Spleen (tissue), 11 donors: Measurements from ENCODE around the gene EPC2. TPM values are rescaled to one million over a fixed set of nuclear protein-coding genes. Genes with fewer than 3 reads are reported as not detected.

Experiments used
- DNase-seq: peaks from one replicate; pipeline ENCODE4 v3.0.0-alpha.2; 2020
- H3K27ac ChIP-seq, 8 donors: fragments of 200-600 bp; sonication (generic) in 7 of 8; 1 replicate in 4 of 8; 2 replicates in 4 of 8; pipeline versions ENCODE4 v1.5.0 to v1.8.0; 2016 to 2021; ENCODE audit warnings: inconsistent platforms in 4 of 8, mild to moderate bottlenecking in 4 of 8, moderate library complexity in 1 of 8
- H3K27me3 ChIP-seq, 7 donors: fragments of 200-600 bp; sonication (generic) in 6 of 7; replicated peaks in 1 of 7; 1 replicate in 4 of 7; 2 replicates in 3 of 7; pipeline versions ENCODE4 v1.5.0 to v1.8.0; 2016 to 2021; ENCODE audit warnings: inconsistent platforms in 3 of 7, mild to moderate bottlenecking in 1 of 7
- H3K36me3 ChIP-seq, 6 donors: fragments of 200-600 bp; sonication (generic) in 5 of 6; 1 replicate in 4 of 6; 2 replicates in 2 of 6; pipeline versions ENCODE4 v1.5.0 to v1.8.0; 2016 to 2021; ENCODE audit warnings: inconsistent platforms in 2 of 6
- H3K4me1 ChIP-seq, 6 donors: fragments of 200-600 bp; sonication (generic) in 5 of 6; 1 replicate in 3 of 6; 2 replicates in 3 of 6; pipeline versions ENCODE4 v1.5.0 to v1.8.0; 2016 to 2021; ENCODE audit warnings: inconsistent platforms in 3 of 6
- H3K4me3 ChIP-seq, 8 donors: fragments of 200-600 bp; sonication (generic) in 7 of 8; 1 replicate in 4 of 8; 2 replicates in 4 of 8; pipeline versions ENCODE4 v1.5.0 to v1.8.0; 2016 to 2021; ENCODE audit warnings: inconsistent platforms in 4 of 8, mild to moderate bottlenecking in 4 of 8, moderate library complexity in 2 of 8
- H3K9me3 ChIP-seq, 8 donors: fragments of 200-600 bp; sonication (generic) in 7 of 8; 1 replicate in 4 of 8; 2 replicates in 4 of 8; pipeline versions ENCODE4 v1.5.0 to v1.8.0; 2016 to 2021; ENCODE audit warnings: inconsistent platforms in 4 of 8
- POLR2A ChIP-seq, 3 donors: fragments of 450-650 bp; IDR thresholded peaks; one replicate each; pipeline ENCODE4 v1.5.1; 2017; ENCODE audit warnings: antibody characterized with exemption in 3 of 3, mild to moderate bottlenecking in 1 of 3
- POLR2AphosphoS5 ChIP-seq, 3 donors: sonication (generic); formaldehyde crosslinking; IDR thresholded peaks; one replicate each; pipeline ENCODE4 v1.5.1; 2017; ENCODE audit warnings: antibody characterized with exemption in 3 of 3
- WGBS, 5 donors: extraction: QIAGEN DNeasy Blood & Tissue Kit in 3 of 5; methylation state at CpG; one replicate each; pipeline versions ENCODE4 v1.1.5 to v1.1.7; 2013 to 2018; 5-methylcytosine and 5-hydroxymethylcytosine counted together
- intact Hi-C: fragments of 100-400 bp; cut with DNase I; formaldehyde crosslinking; loops from one replicate; pipeline ENCODE4 v1.15.0; 2023; ENCODE audit warnings: low total_unique reads
- polyA plus RNA-seq, 3 donors: library from polyadenylated mRNA; stranded (reverse); fragments of 200-250 nt; gene quantifications; one replicate each; pipeline ENCODE4 v1.2.1, GENCODE V29; 2013
- total RNA-seq, 7 donors: library from RNA; depleted of rRNA in 3 of 7; stranded (reverse); fragments of >200 nt in 3 of 7; fragmentation: NEBNext Ultra II Directional in 4 of 7; extraction: Animal tissue kit (Norgen Biotek cat#: 25700) in 4 of 7; gene quantifications; one replicate each; pipeline versions ENCODE4 v1.1.0 to v1.2.1, GENCODE V29; 2016 to 2021
- TF ChIP-seq, protein P1 (sequence below), 11 experiments: fragments of 200-600 bp in 7 of 11; fragments of 450-650 bp in 4 of 11; sonication (generic) in 4 of 11; IDR thresholded peaks in 8 of 11; conservative IDR thresholded peaks in 3 of 11; 1 replicate in 7 of 11; 2 replicates in 4 of 11; pipeline versions ENCODE4 v1.4.0 to v1.8.0; 2016 to 2021; ENCODE audit warnings: antibody characterized with exemption in 11 of 11, inconsistent platforms in 4 of 11, mild to moderate bottlenecking in 1 of 11
- donor health status: healthy with polysubstance abuse.
- donor health status: DM: no; HTN: no; CAD: no; lungs with moderate emphysema.
- donor health status: DM: no; HTN: no; CAD: no.
- donor health status: Bipolar disorder and iron deficiency.
- donor health status: healthy.
- donor health status: DM: no; HTN: no; CAD: no.
- donor health status: DM: yes; HTN: yes; CAD: no.

Gene EPC2
- total and polyA plus RNA-seq, 10 donors, result 7.4 to 49.0 (median 40.7) TPM

DNA sequence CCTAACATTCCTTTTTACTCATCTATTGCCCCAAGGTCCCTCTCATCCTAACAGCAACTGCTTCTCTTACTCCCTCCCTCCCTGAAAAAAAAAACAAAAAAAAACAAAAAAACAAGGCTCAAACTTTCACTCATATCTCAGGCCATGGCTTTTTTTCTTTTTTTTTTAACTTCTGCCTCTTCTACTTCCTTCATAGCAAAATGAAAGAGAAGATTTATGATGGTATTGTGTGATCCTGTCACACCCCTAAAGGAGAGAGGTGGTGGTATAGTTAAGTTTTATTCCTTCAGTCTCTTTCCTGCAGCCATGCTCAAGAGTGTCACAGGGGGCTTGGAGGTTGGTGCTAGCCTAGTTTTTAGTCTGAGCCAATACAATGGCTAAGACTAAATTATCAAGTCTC is 21.5 kb upstream of the EPC2 start:
- no peaks in the 10 kb centered on the region for H3K9me3 ChIP-seq
- H3K4me1 ChIP-seq, result peaks cover 0 to 10% (median 0%) of the 10 kb centered on the region in 6 donors
- DNase-seq, result no peak
- TF ChIP-seq POLR2AphosphoS5 (IDR thresholded peaks at IDR 0.05) (no peak), POLR2A (IDR thresholded peaks at IDR 0.05) (no peak)
- TF ChIP-seq, protein P1, sequence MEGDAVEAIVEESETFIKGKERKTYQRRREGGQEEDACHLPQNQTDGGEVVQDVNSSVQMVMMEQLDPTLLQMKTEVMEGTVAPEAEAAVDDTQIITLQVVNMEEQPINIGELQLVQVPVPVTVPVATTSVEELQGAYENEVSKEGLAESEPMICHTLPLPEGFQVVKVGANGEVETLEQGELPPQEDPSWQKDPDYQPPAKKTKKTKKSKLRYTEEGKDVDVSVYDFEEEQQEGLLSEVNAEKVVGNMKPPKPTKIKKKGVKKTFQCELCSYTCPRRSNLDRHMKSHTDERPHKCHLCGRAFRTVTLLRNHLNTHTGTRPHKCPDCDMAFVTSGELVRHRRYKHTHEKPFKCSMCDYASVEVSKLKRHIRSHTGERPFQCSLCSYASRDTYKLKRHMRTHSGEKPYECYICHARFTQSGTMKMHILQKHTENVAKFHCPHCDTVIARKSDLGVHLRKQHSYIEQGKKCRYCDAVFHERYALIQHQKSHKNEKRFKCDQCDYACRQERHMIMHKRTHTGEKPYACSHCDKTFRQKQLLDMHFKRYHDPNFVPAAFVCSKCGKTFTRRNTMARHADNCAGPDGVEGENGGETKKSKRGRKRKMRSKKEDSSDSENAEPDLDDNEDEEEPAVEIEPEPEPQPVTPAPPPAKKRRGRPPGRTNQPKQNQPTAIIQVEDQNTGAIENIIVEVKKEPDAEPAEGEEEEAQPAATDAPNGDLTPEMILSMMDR (IDR thresholded peaks at IDR 0.05 in 8 of 11, conservative IDR thresholded peaks at IDR 0.05 in 3 of 11), result no peak
- H3K4me3 ChIP-seq, result no peak overlapping the region
- H3K27me3 ChIP-seq, result no peaks in the 10 kb centered on the region
- intact Hi-C loops, result no loop called here
- H3K27ac ChIP-seq, result no peak overlapping the region
- H3K36me3 ChIP-seq, result no peaks in the 10 kb centered on the region

DNA sequence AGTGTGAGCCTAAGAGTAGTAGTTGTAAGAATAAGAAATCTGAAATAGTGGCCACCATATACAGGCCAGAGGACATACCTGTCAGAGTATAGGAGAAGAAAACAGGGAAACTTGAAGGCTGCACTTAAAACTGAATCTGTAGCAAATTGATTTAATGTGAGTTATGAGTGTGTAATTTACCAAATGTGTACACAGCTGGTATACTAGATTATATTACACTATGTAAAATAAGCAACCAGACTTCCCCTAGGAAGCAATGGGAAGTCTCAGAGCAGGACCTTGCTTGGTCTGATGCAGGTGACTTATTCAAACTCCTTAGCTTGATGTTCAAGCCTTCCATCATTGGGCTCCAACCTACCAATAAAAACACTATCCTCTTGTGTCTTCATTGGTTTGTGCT is 17.3 kb upstream of the EPC2 start:
- Histone ChIP-seq H3K36me3 (no peaks in the 10 kb centered on the region), H3K9me3 (no peaks in the 10 kb centered on the region), H3K4me3 (no peak overlapping the region), H3K27me3 (no peaks in the 10 kb centered on the region), H3K27ac (no peak overlapping the region), H3K4me1 (no peaks in the 10 kb centered on the region)
- intact Hi-C loops, result no loop called here
- TF ChIP-seq, protein P1 (IDR thresholded peaks at IDR 0.05 in 8 of 11, conservative IDR thresholded peaks at IDR 0.05 in 3 of 11), result no peak
- DNase-seq, result no peak

DNA sequence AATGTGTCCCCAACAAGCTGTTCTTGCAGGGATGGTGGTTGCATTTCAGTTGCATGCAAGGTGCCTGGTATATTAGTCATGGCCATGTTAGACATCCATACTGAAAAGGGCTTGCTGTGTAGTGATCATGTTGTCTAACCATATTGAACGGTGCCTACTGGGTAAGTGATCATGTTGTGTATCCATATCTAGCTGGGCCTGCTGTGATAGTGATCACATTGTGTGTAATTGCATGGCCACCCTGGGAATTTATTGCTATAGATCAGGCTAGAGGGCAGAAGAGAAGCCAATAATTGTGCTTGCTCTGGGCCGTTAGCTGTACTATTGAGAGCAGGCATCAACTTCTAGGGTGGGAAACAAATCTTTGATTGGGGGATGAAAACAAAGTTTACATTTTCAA is 9.8 kb upstream of the EPC2 start:
- TF ChIP-seq, protein P1 (IDR thresholded peaks at IDR 0.05 in 8 of 11, conservative IDR thresholded peaks at IDR 0.05 in 3 of 11), result no peak
- TF ChIP-seq POLR2AphosphoS5 (IDR thresholded peaks at IDR 0.05) (no peak), POLR2A (IDR thresholded peaks at IDR 0.05) (no peak)
- no peak overlapping the region for H3K4me3 ChIP-seq
- H3K27ac ChIP-seq, result no peak overlapping the region
- H3K27me3 ChIP-seq, result no peaks in the 10 kb centered on the region
- intact Hi-C loops, result no loop called here
- no peaks in the 10 kb centered on the region for H3K9me3 ChIP-seq
- 71 to 96% (median 93%) methylated on average over 2 of the region's 2 CpGs for WGBS, 5 donors
- no peaks in the 10 kb centered on the region for H3K36me3 ChIP-seq
- no peaks in the 10 kb centered on the region for H3K4me1 ChIP-seq
- no peak for DNase-seq

DNA sequence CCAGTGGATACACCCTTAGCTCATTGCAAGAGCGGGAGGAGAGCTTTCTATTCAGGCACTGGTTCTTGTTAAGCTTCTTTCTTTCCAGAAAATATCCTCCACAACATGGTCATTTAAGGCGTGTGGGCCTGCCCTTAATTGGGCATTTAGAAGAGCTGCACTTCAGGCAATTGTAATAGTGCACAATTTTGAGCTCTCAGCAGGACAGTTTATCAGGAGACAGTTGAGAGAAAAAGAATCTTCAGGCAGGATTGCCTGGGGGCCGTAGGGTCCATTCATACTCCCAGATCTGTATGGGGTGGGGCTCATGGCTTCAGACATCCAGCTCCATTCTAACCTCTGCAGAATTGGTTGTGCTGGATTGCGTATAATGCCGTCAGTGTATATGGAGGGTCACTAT is 6.0 kb upstream of the EPC2 start:
- WGBS, 5 donors, result 88 to 95% (median 91%) methylated on average over 5 of the region's 5 CpGs
- TF ChIP-seq POLR2AphosphoS5 (IDR thresholded peaks at IDR 0.05), result no peak
- no peak for TF ChIP-seq POLR2A (IDR thresholded peaks at IDR 0.05)
- TF ChIP-seq, protein P1 (IDR thresholded peaks at IDR 0.05 in 8 of 11, conservative IDR thresholded peaks at IDR 0.05 in 3 of 11), result no peak
- intact Hi-C loops, result no loop called here

More for the DNA sequence above, 6.0 kb upstream of the EPC2 start:
- H3K9me3 ChIP-seq, result no peaks in the 10 kb centered on the region
- H3K4me3 ChIP-seq, result no peak overlapping the region
- H3K36me3 ChIP-seq, result no peaks in the 10 kb centered on the region
- no peak overlapping the region for H3K27ac ChIP-seq
- peaks cover 3 to 13% (median 8%) of the 10 kb centered on the region in 6 donors for H3K4me1 ChIP-seq
- DNase-seq, result no peak
- no peaks in the 10 kb centered on the region for H3K27me3 ChIP-seq
